ENCODE measurements around the gene ANXA2R. TPM values are rescaled to one million over a fixed set of nuclear protein-coding genes. Genes with fewer than 3 reads are reported as not detected.

ANXA2R gene
- total RNA-seq, 6 experiments from 2014 or later = 0.85 to 1.5 (median 1.1) TPM

DNA sequence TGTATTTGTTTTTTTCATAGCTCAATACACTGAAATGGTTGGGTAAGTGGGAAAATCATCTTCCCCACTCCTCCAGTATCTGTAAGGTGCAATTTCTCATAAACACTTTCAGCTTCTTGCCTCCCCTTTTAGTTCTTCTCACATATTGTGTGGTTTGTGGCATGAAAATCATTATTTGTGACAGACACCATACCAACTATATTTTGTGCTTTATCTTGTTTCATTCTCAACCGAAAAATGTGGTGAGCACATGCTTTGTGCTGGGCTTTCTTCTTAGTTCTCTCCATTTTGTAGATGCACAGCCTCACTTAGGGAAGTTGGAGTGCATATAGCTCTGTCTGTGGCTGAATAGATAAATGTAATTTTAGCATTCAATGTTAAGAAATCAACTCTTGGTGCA, 6.4 kb upstream of the ANXA2R start:
- Mint-ChIP-seq H3K4me1 (ENCODE audit: low read depth) (peaks cover 64% of the 10 kb centered on the region), H3K36me3 (ENCODE audit: low read depth) (peaks cover 28% of the 10 kb centered on the region), H3K27ac (peak overlapping the region; percentile 28; the same call in 1 of the 2 replicates), H3K9me3 (no peaks in the 10 kb centered on the region), H3K27me3 (ENCODE audit: insufficient read depth) (no peaks in the 10 kb centered on the region; the same call in 1 of the 2 replicates), H3K4me3 (no peak overlapping the region)
- no peak for DNase-seq
- TF ChIP-seq, protein P1, sequence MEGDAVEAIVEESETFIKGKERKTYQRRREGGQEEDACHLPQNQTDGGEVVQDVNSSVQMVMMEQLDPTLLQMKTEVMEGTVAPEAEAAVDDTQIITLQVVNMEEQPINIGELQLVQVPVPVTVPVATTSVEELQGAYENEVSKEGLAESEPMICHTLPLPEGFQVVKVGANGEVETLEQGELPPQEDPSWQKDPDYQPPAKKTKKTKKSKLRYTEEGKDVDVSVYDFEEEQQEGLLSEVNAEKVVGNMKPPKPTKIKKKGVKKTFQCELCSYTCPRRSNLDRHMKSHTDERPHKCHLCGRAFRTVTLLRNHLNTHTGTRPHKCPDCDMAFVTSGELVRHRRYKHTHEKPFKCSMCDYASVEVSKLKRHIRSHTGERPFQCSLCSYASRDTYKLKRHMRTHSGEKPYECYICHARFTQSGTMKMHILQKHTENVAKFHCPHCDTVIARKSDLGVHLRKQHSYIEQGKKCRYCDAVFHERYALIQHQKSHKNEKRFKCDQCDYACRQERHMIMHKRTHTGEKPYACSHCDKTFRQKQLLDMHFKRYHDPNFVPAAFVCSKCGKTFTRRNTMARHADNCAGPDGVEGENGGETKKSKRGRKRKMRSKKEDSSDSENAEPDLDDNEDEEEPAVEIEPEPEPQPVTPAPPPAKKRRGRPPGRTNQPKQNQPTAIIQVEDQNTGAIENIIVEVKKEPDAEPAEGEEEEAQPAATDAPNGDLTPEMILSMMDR (IDR thresholded peaks at IDR 0.05) = no peak

DNA sequence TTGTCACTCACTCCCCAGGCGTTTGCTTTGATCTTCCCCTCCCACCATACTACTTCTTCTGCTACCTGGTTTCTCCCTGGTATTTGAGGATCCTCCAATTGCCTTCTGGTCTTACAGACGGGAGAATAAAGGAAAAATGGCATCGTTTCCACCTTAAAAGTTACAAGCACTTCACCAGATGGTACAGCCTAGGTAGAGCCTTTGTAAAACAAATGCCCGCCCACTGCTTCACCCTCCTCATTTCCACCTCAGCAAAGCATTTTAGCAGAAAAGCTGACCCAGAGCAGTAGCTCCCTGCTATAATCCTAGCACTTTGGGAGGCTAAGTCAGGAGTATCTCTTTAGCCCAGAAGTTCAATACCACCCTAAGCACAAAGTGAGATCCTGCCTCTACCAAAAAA, 5.1 kb upstream of the ANXA2R start:
- no peak for DNase-seq
- no peaks in the 10 kb centered on the region; the same call in 1 of the 2 replicates for H3K27me3 Mint-ChIP-seq (ENCODE audit: insufficient read depth)
- TF ChIP-seq, protein P1 (IDR thresholded peaks at IDR 0.05) = no peak
- H3K4me1 Mint-ChIP-seq (ENCODE audit: low read depth) = peaks cover 64% of the 10 kb centered on the region
- peak overlapping the region; percentile 43; the same call in 1 of the 2 replicates for H3K27ac Mint-ChIP-seq
- H3K9me3 Mint-ChIP-seq = no peaks in the 10 kb centered on the region
- peaks cover 26% of the 10 kb centered on the region for H3K36me3 Mint-ChIP-seq (ENCODE audit: low read depth)
- peak overlapping the region; percentile 76 for H3K4me3 Mint-ChIP-seq

DNA sequence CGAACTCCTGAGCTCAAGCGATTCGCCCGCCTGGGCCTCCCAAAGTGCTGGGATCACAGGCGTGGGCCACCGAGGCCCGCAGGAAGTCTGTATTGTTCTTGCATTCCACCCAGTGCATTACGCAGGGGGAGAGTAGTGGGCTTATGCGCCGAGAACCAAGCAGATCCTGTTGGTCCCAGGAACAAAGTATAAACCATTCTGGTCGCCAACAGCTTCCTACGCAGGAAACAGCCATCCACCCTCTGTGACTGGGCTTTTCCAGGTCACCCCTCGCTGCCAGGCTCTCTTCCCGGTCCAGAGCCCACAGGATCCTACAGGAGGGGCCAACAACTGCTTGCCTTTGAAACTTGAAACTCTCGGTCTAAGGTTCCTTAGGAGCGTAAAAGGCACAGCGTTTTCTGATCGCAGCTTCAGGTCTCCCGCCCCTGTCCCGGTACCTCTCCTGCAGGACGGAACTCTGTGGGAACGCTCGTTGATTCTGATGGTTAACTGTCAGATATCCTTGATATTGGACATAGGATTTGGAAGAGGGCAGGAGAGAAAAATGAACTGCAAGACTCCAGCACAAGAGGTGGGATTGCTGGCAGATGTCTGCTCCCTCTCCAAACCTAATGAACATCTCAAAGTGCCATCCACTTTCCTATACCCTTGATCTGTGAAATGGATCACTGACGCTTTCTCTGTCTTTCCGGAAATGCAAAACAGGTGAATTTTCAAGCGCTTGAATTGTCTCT, 4.2 kb upstream of the ANXA2R start:
- no peak for DNase-seq
- Mint-ChIP-seq H3K9me3 (no peaks in the 10 kb centered on the region), H3K27me3 (ENCODE audit: insufficient read depth) (peaks cover under 1% of the 10 kb centered on the region), H3K4me1 (ENCODE audit: low read depth) (peaks cover 65% of the 10 kb centered on the region), H3K4me3 (peak overlapping the region; percentile 76), H3K27ac (peak overlapping the region; percentile 75), H3K36me3 (ENCODE audit: low read depth) (peaks cover 31% of the 10 kb centered on the region)
- TF ChIP-seq, protein P1 (IDR thresholded peaks at IDR 0.05) = no peak

DNA sequence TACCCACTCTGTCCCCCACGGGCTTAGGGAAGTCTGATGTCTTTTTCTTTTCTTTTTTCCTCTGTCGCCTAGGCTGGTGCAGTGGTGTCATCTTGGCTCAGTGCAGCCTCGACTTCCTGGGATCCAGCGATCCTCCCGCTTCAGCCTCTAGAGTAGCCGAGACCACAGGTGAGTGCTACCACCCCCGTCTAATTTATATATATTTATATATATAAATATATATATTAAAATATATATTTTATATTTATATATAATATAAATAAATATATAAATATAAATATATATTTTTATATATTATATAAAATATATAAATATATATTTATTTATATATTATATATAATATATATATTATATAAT, 3.3 kb upstream of the ANXA2R start:
- DNase-seq = no peak
- Mint-ChIP-seq H3K4me1 (ENCODE audit: low read depth) (peaks cover 65% of the 10 kb centered on the region), H3K9me3 (no peaks in the 10 kb centered on the region), H3K4me3 (peak overlapping the region; percentile 94), H3K36me3 (ENCODE audit: low read depth) (peaks cover 34% of the 10 kb centered on the region), H3K27ac (peak overlapping the region; percentile 99), H3K27me3 (ENCODE audit: insufficient read depth) (peaks cover 1% of the 10 kb centered on the region)
- TF ChIP-seq, protein P1 (IDR thresholded peaks at IDR 0.05) = no peak

DNA sequence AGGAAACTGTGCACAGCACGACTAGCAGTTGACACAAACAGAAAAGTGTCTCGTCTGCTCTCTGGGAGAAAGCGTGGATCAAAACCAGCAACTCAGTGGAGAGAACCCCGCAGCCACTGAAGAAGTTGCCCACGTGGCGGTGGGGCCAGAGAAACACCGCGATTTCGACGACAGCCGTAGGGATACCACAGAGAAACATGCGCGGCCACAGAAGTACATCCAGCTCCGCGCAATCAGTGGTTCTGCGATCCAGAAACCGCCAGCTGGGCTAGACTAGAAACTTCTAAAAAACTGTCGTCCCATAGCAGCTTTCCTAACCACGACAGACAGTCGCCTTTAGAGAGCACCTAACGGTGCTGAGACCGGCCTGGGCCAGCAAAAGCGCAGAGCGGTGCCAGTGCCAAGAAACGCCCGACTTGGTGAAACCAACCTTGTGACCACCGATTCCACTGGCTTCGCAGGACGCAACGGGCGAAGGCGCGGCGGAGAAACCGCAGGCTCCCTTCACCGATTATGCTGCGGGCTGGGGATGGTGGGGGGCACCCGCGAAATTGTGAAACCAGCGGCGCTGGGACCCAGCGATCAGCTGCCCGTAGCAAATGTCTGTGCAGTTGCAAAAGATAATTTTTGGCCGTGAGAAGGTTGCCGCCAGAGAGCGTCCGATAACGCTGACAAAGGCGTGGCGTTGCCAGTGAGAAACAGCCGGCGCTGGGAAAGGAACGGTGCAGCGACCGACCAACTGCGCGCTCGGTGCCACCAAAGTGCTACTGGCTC, 2.7 kb upstream of the ANXA2R start:
- H3K27ac Mint-ChIP-seq = peak overlapping the region; percentile 99
- DNase-seq = peak; percentile 39
- H3K4me1 Mint-ChIP-seq (ENCODE audit: low read depth) = peaks cover 64% of the 10 kb centered on the region
- TF ChIP-seq, protein P1 (IDR thresholded peaks at IDR 0.05) = no peak; the same call in 1 of the 2 replicates
- peak overlapping the region; percentile 94 for H3K4me3 Mint-ChIP-seq
- H3K27me3 Mint-ChIP-seq (ENCODE audit: insufficient read depth) = peaks cover 1% of the 10 kb centered on the region
- peaks cover 38% of the 10 kb centered on the region for H3K36me3 Mint-ChIP-seq (ENCODE audit: low read depth)
- H3K9me3 Mint-ChIP-seq = peaks cover 4% of the 10 kb centered on the region; the same call in 1 of the 2 replicates
